ENCODE results near the gene NFATC1. TPM values are rescaled to one million over a fixed set of nuclear protein-coding genes. Genes with fewer than 3 reads are reported as not detected.
A peak's percentile ranks its signal among the peaks of the same experiment; 100 is the strongest.

The NFATC1 gene
- total RNA-seq, 6 experiments from 2014 or later, result 0.57 to 2.0 (median 0.89) TPM

- no peak for TF ChIP-seq CTCF (IDR thresholded peaks at IDR 0.05)
- no peak for DNase-seq
- Mint-ChIP-seq H3K9me3 (no peaks in the 10 kb centered on the region), H3K27me3 (ENCODE audit: insufficient read depth) (no peaks in the 10 kb centered on the region; the same call in none of the 2 replicates), H3K4me1 (ENCODE audit: low read depth) (peaks cover 10% of the 10 kb centered on the region; the same call in 1 of the 2 replicates), H3K27ac (no peak overlapping the region), H3K4me3 (no peak overlapping the region), H3K36me3 (ENCODE audit: low read depth) (no peaks in the 10 kb centered on the region)
Observed at GRCh38 chr18:79524181-79525078, 128.7 kb downstream of the NFATC1 start.

- Mint-ChIP-seq H3K36me3 (ENCODE audit: low read depth) (no peaks in the 10 kb centered on the region), H3K9me3 (no peaks in the 10 kb centered on the region), H3K4me3 (no peak overlapping the region), H3K27ac (no peak overlapping the region), H3K27me3 (ENCODE audit: insufficient read depth) (no peaks in the 10 kb centered on the region; the same call in none of the 2 replicates), H3K4me1 (ENCODE audit: low read depth) (no peaks in the 10 kb centered on the region)
- no peak for TF ChIP-seq CTCF (IDR thresholded peaks at IDR 0.05)
- DNase-seq, result no peak
Observed at GRCh38 chr18:79525556-79526467, 130.1 kb downstream of the NFATC1 start.

GRCh38 chr18:79526468-79527460 lies 131.0 kb downstream of the NFATC1 start:
- TF ChIP-seq CTCF (IDR thresholded peaks at IDR 0.05), result no peak
- Mint-ChIP-seq H3K9me3 (no peaks in the 10 kb centered on the region), H3K36me3 (ENCODE audit: low read depth) (no peaks in the 10 kb centered on the region), H3K4me3 (no peak overlapping the region), H3K27me3 (ENCODE audit: insufficient read depth) (no peaks in the 10 kb centered on the region; the same call in none of the 2 replicates), H3K27ac (no peak overlapping the region), H3K4me1 (ENCODE audit: low read depth) (no peaks in the 10 kb centered on the region)
- DNase-seq, result no peak

GRCh38 chr18:79527656-79528315 lies 132.1 kb downstream of the NFATC1 start:
- TF ChIP-seq CTCF (IDR thresholded peaks at IDR 0.05), result peak; percentile 8; the same call in 1 of the 2 replicates
- no peak for DNase-seq
- Mint-ChIP-seq H3K27ac (no peak overlapping the region), H3K4me3 (no peak overlapping the region), H3K9me3 (no peaks in the 10 kb centered on the region), H3K4me1 (ENCODE audit: low read depth) (no peaks in the 10 kb centered on the region), H3K27me3 (ENCODE audit: insufficient read depth) (peaks cover 5% of the 10 kb centered on the region), H3K36me3 (ENCODE audit: low read depth) (no peaks in the 10 kb centered on the region)

All from HFFc6 (cell line).